Breast epithelium (tissue), 3 donors: ENCODE data around the gene TRERF1.

Experiments
- POLR2A ChIP-seq: fragments of 450-650 bp; IDR thresholded peaks from one replicate; pipeline ENCODE4 v1.6.1; 2016; ENCODE audit warnings: antibody characterized with exemption, mild to moderate bottlenecking, moderate library complexity
- POLR2AphosphoS5 ChIP-seq, 3 donors: sonication (generic); formaldehyde crosslinking; IDR thresholded peaks; one replicate each; pipeline ENCODE4 v1.6.1; 2017; ENCODE audit warnings: antibody characterized with exemption in 3 of 3
- TF ChIP-seq, protein P1 (sequence below), 3 donors: fragments of 450-650 bp; IDR thresholded peaks; one replicate each; pipeline ENCODE4 v1.5.1; 2016 to 2017; ENCODE audit warnings: antibody characterized with exemption in 3 of 3, mild to moderate bottlenecking in 3 of 3, moderate library complexity in 3 of 3

DNA sequence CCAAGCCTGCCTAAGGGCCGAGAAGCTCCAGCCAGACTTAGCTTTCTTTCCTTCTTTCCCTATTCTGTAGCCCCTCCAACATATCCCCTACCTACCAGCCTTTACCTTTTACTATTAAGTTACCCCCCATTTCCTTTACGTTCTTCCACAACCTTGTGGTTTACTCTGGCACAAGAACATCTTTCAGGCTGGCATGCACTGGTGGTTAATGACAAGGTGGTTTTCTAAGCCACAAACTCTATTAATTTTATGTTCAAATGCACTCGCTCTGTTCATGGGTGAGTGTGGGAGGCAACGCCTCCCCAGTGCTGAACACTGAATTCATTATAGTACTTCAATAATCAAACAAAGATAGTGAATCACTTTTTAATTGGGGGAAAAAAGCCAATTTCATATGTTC, 64.4 kb downstream of the TRERF1 start:
- TF ChIP-seq POLR2AphosphoS5 (IDR thresholded peaks at IDR 0.05) (no peak), POLR2A (no peak)
- TF ChIP-seq, protein P1, sequence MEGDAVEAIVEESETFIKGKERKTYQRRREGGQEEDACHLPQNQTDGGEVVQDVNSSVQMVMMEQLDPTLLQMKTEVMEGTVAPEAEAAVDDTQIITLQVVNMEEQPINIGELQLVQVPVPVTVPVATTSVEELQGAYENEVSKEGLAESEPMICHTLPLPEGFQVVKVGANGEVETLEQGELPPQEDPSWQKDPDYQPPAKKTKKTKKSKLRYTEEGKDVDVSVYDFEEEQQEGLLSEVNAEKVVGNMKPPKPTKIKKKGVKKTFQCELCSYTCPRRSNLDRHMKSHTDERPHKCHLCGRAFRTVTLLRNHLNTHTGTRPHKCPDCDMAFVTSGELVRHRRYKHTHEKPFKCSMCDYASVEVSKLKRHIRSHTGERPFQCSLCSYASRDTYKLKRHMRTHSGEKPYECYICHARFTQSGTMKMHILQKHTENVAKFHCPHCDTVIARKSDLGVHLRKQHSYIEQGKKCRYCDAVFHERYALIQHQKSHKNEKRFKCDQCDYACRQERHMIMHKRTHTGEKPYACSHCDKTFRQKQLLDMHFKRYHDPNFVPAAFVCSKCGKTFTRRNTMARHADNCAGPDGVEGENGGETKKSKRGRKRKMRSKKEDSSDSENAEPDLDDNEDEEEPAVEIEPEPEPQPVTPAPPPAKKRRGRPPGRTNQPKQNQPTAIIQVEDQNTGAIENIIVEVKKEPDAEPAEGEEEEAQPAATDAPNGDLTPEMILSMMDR (IDR thresholded peaks at IDR 0.05), result no peak
